Hematopoietic multipotent progenitor cell treated with erythropoietin and hydrocortisone succinate and interleukin-3 and kit ligand, for 6 days (in vitro differentiated cells): ENCODE data around the gene MELTF.
"Not testable (repeated sequence)": the region's sequence is repeated elsewhere in the genome, so short reads cannot be mapped to it uniquely, and the experiment has no call there.

Experiments
- DNase-seq: peaks from one replicate; pipeline ENCODE4 v3.0.0-alpha.2; 2015

MELTF gene

DNA sequence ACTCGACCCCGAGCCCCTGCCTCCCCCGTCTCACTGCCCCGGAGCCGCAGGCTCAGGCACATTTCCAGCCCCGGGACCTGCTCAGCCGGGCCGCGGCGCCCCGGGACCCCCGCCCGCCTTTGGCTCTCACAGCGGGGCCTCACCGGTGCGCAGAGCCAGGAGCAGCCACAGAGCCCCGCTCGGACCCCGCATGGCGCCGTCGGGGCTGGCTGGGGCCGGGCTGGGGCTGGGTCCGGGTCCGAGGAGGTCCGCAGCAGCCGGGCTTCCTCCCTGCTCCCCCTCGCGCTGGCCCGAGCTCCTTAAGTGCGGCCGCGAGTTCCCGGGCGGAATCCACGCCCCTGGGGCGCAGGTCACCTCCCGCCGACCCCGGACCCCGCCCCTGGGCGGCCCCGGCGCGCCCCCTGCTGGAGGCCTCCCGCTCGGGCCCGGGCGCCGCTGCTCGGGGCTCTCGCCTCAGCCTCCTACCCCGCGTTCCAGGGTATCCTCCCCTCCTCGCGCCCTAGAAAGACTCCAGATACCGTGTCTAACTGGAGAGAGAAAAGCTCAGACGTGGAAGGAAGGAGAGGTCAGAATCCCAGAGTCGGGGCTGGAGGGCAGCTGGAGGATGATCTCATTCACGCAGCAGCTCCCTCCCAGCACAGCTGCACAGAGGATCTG is at the start of gene MELTF:
Gene MELTF (minus strand): TSS at position 307 of the 657 bp plus-strand sequence. CDS start 115 bp downstream, at position 192.
- DNase-seq = peak; percentile 80

DNA sequence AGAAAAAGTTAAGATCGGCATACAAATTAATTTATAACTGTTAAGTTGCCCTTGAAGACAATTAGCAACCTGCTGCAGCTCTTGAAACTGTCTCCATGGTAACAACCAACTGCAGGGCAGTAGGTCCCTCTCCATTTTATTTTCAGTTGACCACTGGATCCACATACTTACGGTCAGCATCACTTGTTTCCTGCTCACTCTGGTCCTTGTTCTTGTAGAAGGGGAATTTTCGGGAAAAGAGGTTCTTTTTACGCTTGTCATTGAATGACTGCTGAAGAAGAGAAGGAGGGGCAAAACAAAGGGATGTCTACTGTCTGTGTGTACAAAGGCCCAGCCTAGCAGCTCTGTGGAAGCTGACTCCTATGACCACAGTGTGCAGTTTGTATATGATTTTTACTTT is 46.8 kb upstream of the MELTF start:
- no peak for DNase-seq

DNA sequence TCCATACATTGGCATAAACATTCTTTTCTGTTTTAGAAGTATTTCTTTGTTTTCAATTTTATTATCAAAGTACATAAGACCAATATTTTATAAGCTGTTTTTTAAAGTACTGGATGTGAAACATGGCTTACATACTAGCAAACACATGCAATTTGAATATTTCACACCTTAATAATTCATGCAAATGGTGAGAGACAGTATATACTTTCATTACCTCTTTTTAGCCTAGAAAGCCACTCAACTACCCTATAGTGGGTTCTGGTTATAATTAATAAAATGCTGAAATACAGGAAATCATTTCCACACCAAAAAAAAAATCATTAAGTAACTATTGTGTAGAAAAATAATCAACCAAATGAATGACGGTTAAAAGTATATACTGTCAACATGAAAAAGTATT is 38.5 kb upstream of the MELTF start:
- no peak for DNase-seq

DNA sequence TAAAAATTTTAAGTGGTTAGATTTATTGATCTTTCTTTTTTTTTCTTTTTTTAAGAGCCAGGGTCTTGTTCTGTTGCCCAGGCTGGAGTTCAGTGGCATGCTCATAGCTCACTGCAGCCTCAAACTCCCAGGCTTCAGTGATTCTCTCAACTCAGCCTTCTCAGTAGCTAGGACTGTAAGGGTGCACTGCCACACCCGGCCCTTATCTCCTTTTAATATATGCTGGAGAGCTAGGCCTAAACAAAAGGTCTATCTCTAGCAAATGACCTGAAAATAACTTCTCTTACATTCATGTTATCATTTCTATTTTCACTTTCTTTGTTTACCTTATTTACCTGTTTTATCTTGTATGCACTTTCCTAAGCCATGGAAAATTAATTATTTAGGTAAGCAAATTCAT is 35.2 kb upstream of the MELTF start:
- peak; percentile 74 for DNase-seq

DNA sequence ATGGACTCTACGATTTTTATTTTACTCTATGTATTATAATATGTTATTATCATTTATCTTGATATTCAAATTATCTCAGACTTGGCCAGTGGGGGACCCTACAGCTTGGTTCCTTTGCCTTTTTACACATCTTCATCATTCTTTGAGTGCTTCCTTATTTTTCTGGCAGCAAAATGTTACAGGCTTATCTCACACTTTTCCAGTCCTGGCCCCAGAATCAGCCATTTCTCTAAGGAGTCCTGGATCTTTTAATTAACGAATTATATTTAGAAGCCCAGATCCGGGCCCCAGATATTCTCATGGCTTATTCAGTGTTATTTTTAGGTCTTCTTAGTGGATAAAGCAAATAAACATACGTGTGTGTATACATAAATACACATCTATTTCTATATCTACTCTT is 32.8 kb upstream of the MELTF start:
- DNase-seq = no peak

DNA sequence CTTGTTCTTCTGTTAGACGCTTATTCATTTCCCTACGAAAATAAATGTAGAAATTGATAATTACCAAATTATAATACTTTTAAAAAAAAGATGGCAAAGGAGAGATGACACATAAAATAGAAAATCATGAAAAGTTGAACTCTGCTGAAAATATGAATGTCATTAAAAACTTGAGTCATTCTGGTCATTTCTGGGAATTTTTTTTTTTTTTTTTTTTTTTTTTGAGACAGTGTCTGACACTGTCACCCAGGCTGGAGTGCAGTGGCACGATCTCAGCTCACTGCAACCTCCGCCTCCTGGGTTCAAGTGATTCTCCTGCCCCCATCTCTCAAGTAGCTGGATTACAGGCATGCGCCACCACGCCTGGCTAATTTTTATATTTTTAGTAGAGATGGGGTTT is 22.0 kb upstream of the MELTF start:
- DNase-seq = not testable (repeated sequence)

DNA sequence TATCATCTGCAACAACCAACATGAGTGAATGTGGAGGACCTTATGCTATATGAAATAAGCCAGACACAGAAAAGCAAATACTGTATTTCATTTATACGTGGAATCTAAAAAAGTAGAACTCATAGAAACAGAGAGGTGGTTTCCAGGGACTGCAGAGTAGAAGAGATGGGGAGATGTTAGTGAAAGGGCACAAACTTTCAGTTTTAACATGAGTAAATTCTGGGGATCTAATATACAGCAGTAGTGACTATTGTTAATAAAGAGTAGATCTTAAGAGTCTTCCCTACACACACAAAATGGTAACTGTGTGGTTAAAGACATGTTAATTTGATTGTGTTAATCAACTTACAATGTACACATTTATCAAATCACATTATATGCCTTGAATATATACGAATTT is 20.9 kb upstream of the MELTF start:
- DNase-seq = no peak

DNA sequence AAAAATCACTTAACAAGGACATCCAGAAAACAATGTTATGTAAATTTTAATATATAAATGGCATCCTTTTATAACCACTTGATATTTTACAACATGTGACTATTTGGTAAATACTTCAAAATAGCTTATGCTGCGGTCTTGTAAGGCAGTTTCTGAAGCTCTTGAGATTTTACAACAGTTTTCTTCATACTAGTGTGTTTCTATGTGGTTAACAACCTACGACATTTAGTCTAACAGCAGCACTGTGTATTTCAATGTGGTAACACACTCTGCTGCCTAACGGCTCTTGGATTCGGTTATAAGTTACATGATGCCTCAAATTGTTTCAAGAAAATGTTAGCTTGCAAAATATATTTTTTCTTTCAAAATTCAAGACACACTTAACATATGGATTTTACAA is 12.9 kb upstream of the MELTF start:
- DNase-seq = no peak

DNA sequence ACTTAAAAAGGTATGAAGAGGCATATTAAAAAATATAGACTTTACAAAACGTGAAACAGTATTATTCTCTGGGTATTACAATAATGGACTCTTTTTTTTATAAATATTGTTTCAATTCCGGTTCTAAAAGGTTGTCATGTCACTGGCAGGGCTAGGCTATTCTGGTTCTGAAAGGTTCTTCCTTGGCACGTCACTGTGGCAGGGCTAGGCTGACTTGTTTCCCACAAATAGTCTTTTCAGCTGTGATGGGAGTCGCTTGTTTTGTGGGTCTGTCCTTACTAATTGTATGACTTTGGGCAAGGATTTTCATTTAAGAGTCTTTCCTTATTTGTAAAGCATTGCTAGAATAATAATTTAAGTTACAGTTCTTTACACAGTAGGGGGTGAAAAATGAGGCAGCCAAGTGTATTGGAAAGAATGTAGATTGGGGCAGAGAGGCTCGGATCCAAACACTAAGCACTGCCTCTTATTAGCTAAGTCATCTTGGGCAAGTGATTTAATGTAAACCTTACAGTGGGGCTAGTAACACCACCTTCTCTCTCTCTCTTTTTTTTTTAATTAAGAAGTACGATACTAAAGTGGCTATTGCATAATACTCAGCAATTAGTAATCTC is 12.4 kb upstream of the MELTF start:
- no peak for DNase-seq

DNA sequence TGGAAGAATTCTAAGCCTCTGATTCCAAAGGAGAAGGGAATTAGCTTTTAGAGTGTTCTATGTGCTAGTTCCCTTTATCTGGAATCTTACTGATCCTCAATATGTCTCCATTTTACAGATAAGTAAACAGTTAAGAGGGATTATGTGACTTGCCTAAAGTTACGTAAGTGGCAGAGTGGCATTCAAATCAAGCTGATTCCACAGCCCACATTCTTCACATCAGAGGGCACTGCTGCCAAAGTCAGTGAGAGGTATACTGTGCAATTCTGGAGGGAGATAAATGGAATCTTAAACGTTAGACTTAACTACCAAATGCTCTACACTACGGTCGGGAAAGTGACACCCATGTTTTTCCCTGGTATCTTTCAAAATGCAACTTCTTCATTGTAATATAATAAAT is 11.0 kb upstream of the MELTF start:
- no peak for DNase-seq

DNA sequence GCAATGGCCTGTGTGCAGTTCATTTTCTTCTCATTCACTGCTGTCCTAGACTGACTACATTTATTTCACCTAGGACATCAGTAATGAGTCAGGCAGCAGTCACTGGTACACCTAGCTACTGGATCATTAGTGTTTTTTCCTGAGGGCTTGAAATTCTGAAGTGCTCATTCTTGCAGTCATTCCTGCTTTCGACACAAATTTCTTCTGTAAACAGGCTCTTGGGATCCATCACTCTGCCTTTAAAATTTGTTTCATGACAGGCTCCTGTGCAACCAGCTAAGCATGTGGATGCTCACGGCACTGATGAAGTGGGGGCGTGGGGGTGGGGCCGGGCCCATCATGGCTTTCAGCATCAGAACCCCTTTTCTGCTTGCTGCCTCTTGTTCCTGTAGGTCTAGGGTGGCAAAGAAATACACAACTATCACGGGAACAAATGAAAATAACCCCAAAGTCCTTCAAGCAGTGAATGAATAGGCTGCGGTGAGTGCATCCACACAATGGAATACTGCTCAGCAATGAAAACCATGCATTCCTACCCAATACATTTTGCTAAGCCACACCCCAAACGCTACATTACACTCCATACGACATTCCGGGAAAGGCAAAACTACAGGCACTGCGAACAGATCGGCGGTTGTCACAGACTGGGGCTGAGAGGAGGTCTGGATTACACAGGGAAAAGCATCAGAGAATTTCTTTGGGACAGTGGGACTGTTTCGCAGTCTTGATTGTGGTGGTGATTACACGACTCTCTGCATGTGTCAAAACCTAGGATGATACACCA is 9.3 kb upstream of the MELTF start:
- no peak for DNase-seq

DNA sequence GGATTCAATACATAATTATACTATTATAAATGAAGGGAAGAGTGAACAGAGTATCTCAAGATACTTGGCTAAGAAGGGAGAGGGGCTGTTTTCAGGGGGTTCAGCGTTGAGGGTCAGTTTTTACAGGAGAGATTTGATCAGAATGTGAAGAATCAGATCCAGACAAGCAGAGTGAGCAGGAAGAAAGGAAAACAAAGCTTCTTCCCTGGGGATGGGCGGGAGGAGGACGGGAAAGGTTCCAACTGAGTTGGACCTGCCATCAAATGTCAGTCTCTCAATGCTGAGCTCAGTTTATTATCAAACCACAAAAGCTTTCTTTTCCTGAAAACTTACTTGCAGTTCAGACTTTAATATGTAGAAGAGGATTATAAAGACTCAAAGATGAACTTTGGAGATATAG is 6.0 kb upstream of the MELTF start:
- no peak for DNase-seq

DNA sequence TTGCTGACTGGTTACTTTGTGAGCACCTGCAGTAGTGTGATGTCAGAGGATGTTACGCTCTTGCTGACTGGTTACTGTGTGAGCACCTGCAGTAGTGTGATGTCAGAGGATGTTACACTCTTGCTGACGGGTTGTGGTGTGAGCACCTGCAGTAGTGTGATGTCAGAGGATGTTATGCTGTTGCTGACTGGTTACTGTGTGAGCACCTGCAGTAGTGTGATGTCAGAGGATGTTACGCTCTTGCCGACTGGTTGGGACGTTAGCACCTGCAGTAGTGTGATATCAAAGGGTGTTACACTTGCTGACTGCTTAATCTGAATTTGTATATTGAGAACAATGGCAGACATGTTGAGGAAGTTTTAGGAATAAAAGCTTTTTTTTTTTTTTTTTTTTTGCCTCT is 5.2 kb upstream of the MELTF start:
- not testable (repeated sequence) for DNase-seq

DNA sequence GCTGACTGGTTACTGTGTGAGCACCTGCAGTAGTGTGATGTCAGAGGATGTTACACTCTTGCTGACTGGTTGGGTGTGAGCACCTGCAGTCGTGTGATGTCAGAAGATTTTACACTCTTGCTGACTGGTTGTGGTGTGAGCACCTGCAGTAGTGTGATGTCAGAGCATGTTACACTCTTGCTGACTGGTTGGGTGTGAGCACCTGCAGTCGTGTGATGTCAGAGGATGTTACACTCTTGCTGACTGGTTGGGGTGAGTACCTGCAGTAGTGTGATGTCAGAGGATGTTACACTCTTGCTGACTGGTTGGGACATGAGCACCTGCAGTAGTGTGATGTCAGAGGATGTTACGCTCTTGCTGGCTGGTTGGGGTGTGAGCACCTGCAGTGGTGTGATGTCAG is 4.1 kb upstream of the MELTF start:
- DNase-seq = not testable (repeated sequence)

DNA sequence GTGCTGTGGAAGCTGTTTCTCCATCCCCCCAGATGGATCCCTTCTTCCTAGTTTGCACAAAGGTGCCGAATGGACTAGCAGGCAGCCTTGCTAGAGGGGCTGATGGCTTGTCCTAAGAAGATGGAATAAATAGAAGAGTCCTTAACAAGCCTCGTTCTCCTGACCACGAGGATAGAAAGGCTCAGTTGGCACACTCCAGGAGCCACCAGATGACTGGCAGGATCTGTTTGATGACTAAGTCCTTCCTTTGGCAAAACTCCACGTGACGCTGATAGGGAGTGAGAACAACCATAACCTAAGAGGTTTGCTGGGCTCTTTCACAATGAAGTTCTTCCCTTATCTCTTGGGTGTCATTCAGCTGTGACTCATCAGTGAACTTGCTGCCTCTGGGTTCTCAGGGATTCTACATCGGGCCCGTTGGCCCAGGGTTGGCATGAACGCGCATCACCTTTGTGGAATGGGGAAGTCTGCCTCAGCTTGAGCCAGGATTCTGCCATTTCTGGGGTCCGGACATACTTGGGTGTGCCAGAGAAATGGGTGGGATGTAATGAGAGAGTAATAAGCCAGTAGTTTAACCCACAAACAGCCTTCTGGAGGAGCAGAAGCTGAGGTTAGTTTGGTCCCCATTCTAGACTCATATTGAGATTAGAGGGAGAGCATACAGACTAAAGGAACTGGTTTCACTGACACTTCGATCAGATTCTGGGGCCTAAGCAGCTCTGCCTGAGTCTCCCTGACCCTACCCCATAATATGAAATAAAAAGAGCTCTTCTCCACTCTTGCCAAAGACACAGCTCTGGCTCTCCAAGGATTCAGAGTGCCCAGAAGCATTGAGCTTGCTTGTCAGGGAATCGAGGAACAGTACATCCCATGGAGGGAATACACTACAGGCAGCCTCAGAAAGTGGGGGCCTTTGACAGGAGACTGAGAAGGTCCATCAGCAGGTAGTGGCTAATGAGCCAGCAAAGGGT is 2.0 kb upstream of the MELTF start:
- peak; percentile 99 for DNase-seq

DNA sequence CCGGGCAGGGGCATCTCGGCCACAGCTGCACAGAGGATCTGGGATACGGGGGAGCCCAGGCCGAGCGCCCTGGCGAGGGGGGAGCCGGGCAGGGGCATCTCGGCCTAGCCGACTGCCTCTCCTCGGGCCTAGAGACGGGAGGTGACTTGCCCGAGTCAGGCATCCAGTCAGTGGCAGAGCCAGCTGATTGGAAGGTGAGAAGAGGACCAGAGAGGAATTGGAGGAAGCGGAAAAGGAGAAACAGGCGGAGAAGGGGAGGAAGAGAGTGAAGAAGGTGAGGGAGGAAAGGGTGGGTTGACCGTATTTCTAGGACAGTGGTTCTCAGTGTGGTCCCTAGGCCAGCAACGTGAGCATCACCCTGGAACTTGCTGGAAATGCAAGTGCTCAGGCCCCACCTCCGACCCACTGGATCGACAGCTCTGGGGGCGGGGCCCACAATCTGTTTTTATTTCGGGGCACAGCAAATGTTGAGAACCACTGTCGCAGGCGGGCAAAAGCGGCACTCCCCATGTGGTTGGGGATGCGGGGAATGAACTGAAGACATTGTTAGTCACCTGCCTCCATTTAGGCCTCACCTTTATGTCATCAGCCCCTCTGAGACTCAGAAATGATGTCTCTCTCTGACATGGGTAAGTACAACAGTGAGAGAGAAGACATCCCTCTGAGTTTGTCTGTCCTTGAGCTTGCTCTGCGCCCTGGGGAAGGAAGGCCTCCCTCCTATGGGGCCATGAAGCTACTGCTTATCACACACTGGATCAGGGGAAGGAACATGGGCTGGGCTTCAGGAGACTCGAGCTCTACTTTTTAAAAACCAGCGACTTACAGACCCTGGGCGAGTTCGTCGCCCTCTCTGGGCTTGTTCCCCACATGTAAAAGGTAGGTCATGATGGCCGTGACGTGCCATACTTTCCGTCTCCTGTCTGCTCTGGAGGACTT is 1.0 kb upstream of the MELTF start:
- peak; percentile 45 for DNase-seq

DNA sequence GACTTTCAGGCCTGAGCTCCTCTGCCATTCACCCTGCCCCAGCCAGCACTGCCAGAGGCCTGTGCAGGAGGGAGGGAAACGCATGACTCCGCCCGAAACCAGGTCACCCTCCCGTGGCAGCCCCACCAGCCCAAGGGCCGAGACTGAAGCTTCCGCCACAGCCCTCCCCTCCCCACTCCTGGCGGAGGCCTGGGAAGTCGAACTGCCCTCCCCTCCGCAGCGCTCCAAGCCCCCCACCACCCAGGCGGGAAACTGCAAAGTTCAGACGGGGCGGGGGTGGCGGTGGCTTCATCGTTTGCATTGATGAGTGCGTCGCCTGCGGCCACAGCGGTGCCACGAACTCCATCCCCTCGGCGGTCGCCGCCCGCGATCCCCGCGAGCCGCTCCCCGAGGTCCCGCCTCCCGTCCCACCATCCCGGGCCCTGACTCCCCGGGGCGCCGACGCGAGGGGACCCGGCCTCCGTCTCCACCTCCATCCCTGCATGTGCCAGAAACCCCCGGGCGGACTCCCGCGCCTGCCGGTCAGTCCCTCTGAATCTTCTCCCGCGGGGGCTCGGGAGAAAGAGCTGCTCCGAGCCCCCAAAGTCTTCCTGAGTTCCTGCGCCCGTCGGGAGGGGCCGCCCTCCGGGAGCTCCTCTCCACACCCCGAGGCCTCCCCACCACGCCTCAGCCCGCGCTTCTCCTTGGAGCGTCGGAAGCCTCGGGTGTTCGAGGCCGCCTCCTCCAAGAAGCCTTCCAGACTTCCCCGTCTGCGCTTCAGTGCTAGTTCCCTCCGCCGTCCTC is 698 bp downstream of the MELTF start:
- DNase-seq = peak; percentile 56

DNA sequence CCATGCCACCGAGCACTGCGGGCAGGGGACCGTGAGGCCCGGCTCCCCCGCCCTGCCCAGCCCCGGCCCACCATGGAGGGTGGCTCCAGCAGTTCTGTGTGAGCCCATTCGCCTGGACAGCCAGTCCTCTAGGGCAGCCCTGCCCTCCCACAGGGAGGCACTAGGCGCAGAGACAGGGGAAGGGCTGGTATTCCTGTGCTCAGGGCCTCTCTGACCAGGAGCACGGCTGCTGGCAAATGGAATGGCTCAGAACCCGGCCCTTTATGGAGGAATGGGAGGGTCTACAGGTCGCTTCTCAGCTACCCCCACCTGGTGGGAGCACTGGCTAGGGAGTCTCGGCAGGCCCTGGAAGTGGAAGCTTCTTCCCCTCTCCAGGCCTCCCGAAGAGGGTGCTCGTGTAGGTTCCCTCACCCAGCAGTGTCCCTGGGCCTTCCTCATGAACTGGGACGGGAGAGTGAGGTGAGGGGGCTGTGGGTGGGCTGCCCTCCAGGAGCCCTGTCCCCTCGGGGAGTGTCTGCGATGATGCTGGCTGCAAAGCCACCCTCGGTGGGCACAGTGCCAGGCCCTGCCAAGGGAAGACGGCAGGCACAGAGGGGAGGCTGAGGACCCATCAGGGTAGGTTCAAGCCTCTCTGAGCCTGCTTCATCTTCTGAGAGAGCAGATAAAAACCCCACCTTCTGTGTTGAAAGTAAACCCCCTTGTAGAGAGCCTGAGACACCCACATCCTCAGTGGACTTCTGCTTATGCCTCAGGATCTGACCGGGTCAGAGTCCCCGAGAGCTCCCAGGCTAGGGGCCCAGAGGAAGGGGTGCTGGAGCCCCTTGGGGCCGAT is 1.5 kb downstream of the MELTF start:
- peak; percentile 29 for DNase-seq

DNA sequence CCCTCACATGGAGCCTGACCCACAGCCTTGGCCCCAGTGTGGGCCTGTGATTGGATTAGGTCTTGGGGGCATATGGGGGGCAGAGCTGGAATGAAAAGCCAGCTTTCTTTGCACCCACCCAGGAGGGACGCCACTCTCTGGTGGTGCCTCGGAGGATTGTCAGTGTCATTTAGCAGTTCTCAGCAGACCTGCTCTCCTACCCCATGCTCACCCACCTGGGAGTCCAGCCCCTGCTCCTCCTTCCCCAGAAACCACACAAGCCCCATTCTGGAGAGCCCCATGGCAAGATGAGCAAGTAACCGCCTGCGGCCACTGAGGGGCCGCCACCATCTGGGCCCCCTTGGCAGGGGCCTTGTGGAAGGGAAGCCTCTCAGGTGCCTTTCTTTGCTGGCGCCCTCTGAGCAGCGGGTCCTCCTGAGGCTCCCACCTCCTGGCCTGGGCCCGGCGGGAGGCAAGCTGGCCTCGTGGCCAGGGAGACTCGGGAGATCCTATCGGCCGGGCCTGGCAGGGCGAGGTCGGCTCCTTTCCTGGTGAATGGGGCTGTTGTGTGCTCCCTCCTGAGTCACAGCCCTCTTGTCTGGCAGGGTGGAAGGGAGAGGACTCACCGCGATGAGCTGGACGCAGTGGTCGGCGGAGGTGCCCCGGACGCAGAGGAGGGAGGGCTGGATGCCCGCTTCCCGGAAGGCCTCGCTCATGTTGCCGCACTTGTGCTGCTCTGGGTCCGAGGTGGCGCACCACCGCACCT is 2.3 kb downstream of the MELTF start:
- DNase-seq = no peak
